ENCODE data around the gene FAM131C. TPM values are rescaled to one million over a fixed set of nuclear protein-coding genes. Genes with fewer than 3 reads are reported as not detected.
A peak's percentile ranks its signal among the peaks of the same experiment; 100 is the strongest.

Gene FAM131C
- polyA plus RNA-seq, 3 donors, result not detected

DNA sequence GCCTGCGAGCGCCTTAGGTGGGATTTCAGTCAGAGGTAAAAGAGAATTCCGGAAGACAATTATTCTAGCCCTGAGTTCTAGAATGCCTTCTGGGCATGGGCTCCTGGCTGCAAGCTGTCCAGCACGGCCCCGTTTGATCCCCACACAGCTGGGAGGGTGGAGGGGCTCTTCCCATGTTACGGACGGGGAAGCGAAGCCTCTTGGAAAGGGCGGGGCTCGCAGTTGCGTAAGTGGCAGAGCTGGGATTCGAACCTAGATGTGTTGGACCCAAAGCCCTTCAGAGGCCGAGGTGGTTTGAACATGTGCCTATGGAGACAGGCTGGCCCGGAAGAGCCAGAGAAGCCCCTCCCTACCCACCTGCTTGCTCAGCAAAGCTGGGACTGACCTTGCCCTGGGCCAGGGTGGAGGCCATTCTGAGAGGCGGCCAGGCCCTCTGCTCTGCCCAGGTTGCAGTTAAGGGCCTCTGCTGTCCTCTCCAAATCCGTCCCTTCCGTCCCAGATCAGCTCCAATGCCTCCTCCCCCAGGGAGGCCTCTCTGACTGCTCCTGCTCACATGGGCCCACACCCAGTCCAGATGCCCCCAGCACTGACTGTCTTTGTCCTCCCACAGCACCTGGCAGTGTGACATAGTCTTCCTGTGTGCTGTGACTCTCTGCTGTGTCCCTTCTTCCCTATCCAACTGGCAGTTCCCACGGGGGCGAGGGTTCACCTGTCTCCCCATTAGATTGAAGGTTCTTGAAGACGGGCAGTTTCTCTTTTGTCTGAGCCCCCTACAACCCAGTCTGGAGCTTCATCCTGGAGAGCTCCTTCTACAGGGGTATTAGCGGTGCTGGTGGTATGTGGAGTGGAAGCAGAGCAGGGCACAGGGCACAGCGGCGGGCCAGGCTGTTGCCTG lies 54.5 kb downstream of the FAM131C start:
- Histone ChIP-seq H3K27me3 (ENCODE audit: control insufficient read depth in 2 of 2, insufficient read depth in 2 of 2, low read length in 2 of 2) (no peaks in the 10 kb centered on the region), H4K20me1 (ENCODE audit: insufficient read depth, low read length) (no peaks in the 10 kb centered on the region), H3K27ac (ENCODE audit: low read depth in 1 of 2, low read length in 2 of 2) (no peak overlapping the region), H3K4me3 (replicated peaks in 1 of 3; ENCODE audit: low read depth in 2 of 3, low read length in 3 of 3) (no peak overlapping the region), H2AFZ (ENCODE audit: insufficient read depth, low read depth, low read length, poor library complexity, severe bottlenecking) (no peak overlapping the region), H3K4me1 (ENCODE audit: control insufficient read depth in 1 of 2, insufficient read depth in 2 of 2, low read length in 2 of 2) (peaks cover 0 to 7% of the 10 kb centered on the region in 2 donors), H3K9ac (ENCODE audit: insufficient read depth, low read length, poor library complexity, severe bottlenecking) (no peak overlapping the region), H3K79me2 (ENCODE audit: insufficient read depth, low read length) (no peaks in the 10 kb centered on the region), H3K9me3 (replicated peaks in 1 of 2; ENCODE audit: control insufficient read depth in 1 of 2, insufficient read depth in 1 of 2, low read length in 2 of 2) (no peaks in the 10 kb centered on the region), H3K36me3 (replicated peaks in 1 of 2; ENCODE audit: control insufficient read depth in 1 of 2, insufficient read depth in 2 of 2, low read length in 2 of 2) (no peaks in the 10 kb centered on the region), H3K4me2 (replicated peaks; ENCODE audit: extremely low read depth, low read length, poor library complexity, severe bottlenecking) (no peak overlapping the region)
- Mint-ChIP-seq H3K9me3 (no peaks in the 10 kb centered on the region), H3K27me3 (ENCODE audit: low read depth in 3 of 3) (peaks cover 10 to 25% (median 19%) of the 10 kb centered on the region in 3 donors), H3K27ac (peak overlapping the region in 1 of 7 donors; percentile 23), H3K36me3 (no peaks in the 10 kb centered on the region), H3K4me3 (no peak overlapping the region), H3K4me1 (peaks cover 6% of the 10 kb centered on the region)
- no peak for DNase-seq
- intact Hi-C loops (cut with micrococcal nuclease), result loop anchor here in 1 of 2 donors (10.0 kb wide), 1 partner anchor 166 kb away; no protein-coding TSS in a partner anchor
- TF ChIP-seq, protein P1, sequence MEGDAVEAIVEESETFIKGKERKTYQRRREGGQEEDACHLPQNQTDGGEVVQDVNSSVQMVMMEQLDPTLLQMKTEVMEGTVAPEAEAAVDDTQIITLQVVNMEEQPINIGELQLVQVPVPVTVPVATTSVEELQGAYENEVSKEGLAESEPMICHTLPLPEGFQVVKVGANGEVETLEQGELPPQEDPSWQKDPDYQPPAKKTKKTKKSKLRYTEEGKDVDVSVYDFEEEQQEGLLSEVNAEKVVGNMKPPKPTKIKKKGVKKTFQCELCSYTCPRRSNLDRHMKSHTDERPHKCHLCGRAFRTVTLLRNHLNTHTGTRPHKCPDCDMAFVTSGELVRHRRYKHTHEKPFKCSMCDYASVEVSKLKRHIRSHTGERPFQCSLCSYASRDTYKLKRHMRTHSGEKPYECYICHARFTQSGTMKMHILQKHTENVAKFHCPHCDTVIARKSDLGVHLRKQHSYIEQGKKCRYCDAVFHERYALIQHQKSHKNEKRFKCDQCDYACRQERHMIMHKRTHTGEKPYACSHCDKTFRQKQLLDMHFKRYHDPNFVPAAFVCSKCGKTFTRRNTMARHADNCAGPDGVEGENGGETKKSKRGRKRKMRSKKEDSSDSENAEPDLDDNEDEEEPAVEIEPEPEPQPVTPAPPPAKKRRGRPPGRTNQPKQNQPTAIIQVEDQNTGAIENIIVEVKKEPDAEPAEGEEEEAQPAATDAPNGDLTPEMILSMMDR (IDR thresholded peaks at IDR 0.05), result no peak
- 86% methylated on average over 18 of the region's 23 CpGs for WGBS (ENCODE audit: insufficient coverage)

DNA sequence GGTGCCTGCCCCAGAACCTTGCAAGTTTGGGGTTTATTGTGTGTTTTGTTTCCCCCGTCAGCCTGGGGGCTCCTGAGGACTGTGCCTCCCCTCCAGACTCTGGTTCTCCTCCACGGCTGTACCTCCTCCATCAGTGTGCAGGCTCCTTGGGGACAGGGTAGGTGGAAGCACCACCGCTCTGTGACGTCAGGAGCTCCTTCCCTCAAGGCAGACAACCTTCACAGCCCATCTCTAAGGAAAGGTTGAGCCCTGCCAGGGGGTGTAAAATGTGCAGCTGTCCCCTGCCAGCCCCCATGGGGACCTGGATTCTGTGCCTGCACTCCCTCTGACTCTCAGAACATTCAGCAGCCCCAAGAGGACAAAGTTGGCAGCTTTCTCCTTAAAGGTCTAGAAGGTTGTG lies 55.1 kb downstream of the FAM131C start:
- H3K4me1 Mint-ChIP-seq, result peaks cover 8% of the 10 kb centered on the region
- H3K27me3 Mint-ChIP-seq (ENCODE audit: low read depth in 3 of 3), result peaks cover 8 to 28% (median 22%) of the 10 kb centered on the region in 3 donors
- H3K27me3 ChIP-seq (ENCODE audit: control insufficient read depth in 2 of 2, insufficient read depth in 2 of 2, low read length in 2 of 2), result no peaks in the 10 kb centered on the region
- WGBS (ENCODE audit: insufficient coverage), result 100% methylated on average over 1 of the region's 4 CpGs
- H3K79me2 ChIP-seq (ENCODE audit: insufficient read depth, low read length), result no peaks in the 10 kb centered on the region
- H3K36me3 ChIP-seq (replicated peaks in 1 of 2; ENCODE audit: control insufficient read depth in 1 of 2, insufficient read depth in 2 of 2, low read length in 2 of 2), result no peaks in the 10 kb centered on the region
- H3K4me3 ChIP-seq (replicated peaks in 1 of 3; ENCODE audit: low read depth in 2 of 3, low read length in 3 of 3), result no peak overlapping the region
- intact Hi-C loops (cut with micrococcal nuclease), result loop anchor here in 1 of 2 donors (10.0 kb wide), 1 partner anchor 166 kb away; no protein-coding TSS in a partner anchor
- no peaks in the 10 kb centered on the region for H3K36me3 Mint-ChIP-seq
- no peaks in the 10 kb centered on the region for H3K9me3 Mint-ChIP-seq
- H2AFZ ChIP-seq (ENCODE audit: insufficient read depth, low read depth, low read length, poor library complexity, severe bottlenecking), result peak overlapping the region; percentile 53
- H3K27ac ChIP-seq (ENCODE audit: low read depth in 1 of 2, low read length in 2 of 2), result no peak overlapping the region
- no peak overlapping the region for H3K9ac ChIP-seq (ENCODE audit: insufficient read depth, low read length, poor library complexity, severe bottlenecking)
- H3K9me3 ChIP-seq (replicated peaks in 1 of 2; ENCODE audit: control insufficient read depth in 1 of 2, insufficient read depth in 1 of 2, low read length in 2 of 2), result no peaks in the 10 kb centered on the region
- no peak for DNase-seq
- TF ChIP-seq, protein P1 (IDR thresholded peaks at IDR 0.05), result no peak
- H3K4me3 Mint-ChIP-seq, result no peak overlapping the region
- no peak overlapping the region for H3K27ac Mint-ChIP-seq
- no peak overlapping the region for H3K4me2 ChIP-seq (replicated peaks; ENCODE audit: extremely low read depth, low read length, poor library complexity, severe bottlenecking)
- peaks cover 3 to 12% of the 10 kb centered on the region in 2 donors for H3K4me1 ChIP-seq (ENCODE audit: control insufficient read depth in 1 of 2, insufficient read depth in 2 of 2, low read length in 2 of 2)
- no peaks in the 10 kb centered on the region for H4K20me1 ChIP-seq (ENCODE audit: insufficient read depth, low read length)

All from CD14-positive monocyte (primary cell).